Osteocyte (in vitro differentiated cells): ENCODE measurements around the gene TREH. TPM values are rescaled to one million over a fixed set of nuclear protein-coding genes. Genes with fewer than 3 reads are reported as not detected.
A peak's percentile ranks its signal among the peaks of the same experiment; 100 is the strongest.

Experiments used
- DNase-seq: peaks from one replicate; pipeline ENCODE4 v3.0.0; 2021; ENCODE audit warnings: mixed read lengths; ENCODE audit not compliant: unreplicated experiment; ENCODE audit errors: extremely low spot score
- H3K27ac Mint-ChIP-seq: one replicate; pipeline ENCODE4 v1.8.0; 2021; ENCODE audit warnings: mild to moderate bottlenecking, mixed read lengths; ENCODE audit not compliant: unreplicated experiment
- H3K27me3 Mint-ChIP-seq: one replicate; pipeline ENCODE4 v1.8.0; 2021; ENCODE audit warnings: mixed read lengths; ENCODE audit not compliant: unreplicated experiment
- H3K36me3 Mint-ChIP-seq: one replicate; pipeline ENCODE4 v1.8.0; 2021; ENCODE audit warnings: mixed read lengths; ENCODE audit not compliant: unreplicated experiment
- H3K4me1 Mint-ChIP-seq: one replicate; pipeline ENCODE4 v1.8.0; 2021; ENCODE audit warnings: mixed read lengths; ENCODE audit not compliant: unreplicated experiment
- H3K4me3 Mint-ChIP-seq: one replicate; pipeline ENCODE4 v1.8.0; 2021; ENCODE audit warnings: mild to moderate bottlenecking, moderate library complexity, mixed read lengths; ENCODE audit not compliant: unreplicated experiment
- H3K9me3 Mint-ChIP-seq: one replicate; pipeline ENCODE4 v1.8.0; 2021; ENCODE audit warnings: mixed read lengths; ENCODE audit not compliant: unreplicated experiment
- total RNA-seq: library from RNA; stranded (reverse); gene quantifications from 2 replicates; pipeline ENCODE4 v1.2.1, GENCODE V29; 2021
- TF ChIP-seq, protein P1 (sequence below): fragments of 200-600 bp; sonication (generic); IDR thresholded peaks from 2 replicates; pipeline ENCODE4 v1.5.0; 2021; ENCODE audit warnings: antibody characterized with exemption, mild to moderate bottlenecking, moderate library complexity

The TREH gene
- total RNA-seq, 1 donor from 2014 or later = not detected

DNA sequence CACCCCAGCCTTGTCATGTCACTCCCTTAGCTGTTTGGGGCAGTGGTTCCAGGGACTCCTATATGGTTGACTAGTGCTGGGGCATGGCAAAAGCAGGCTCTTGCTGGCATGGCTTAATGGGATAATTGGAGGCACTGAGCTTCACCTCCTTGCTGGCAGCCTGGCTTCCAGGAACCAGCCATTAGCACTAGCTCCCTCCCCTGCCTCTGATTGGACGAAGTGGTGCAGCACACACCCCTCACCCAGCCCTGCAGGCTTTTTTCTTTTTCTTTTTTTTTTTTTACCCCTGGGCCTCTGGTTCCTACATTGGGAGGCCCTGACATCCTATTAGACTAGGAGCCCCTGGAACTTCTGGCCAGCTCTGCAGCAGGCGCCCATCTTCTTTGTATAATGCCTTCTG lies 53.5 kb downstream of the TREH start:
- no peak for DNase-seq
- peaks cover 33% of the 10 kb centered on the region for H3K36me3 Mint-ChIP-seq
- no peaks in the 10 kb centered on the region for H3K9me3 Mint-ChIP-seq
- TF ChIP-seq, protein P1, sequence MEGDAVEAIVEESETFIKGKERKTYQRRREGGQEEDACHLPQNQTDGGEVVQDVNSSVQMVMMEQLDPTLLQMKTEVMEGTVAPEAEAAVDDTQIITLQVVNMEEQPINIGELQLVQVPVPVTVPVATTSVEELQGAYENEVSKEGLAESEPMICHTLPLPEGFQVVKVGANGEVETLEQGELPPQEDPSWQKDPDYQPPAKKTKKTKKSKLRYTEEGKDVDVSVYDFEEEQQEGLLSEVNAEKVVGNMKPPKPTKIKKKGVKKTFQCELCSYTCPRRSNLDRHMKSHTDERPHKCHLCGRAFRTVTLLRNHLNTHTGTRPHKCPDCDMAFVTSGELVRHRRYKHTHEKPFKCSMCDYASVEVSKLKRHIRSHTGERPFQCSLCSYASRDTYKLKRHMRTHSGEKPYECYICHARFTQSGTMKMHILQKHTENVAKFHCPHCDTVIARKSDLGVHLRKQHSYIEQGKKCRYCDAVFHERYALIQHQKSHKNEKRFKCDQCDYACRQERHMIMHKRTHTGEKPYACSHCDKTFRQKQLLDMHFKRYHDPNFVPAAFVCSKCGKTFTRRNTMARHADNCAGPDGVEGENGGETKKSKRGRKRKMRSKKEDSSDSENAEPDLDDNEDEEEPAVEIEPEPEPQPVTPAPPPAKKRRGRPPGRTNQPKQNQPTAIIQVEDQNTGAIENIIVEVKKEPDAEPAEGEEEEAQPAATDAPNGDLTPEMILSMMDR = no peak
- no peaks in the 10 kb centered on the region for H3K27me3 Mint-ChIP-seq
- no peak overlapping the region for H3K27ac Mint-ChIP-seq
- H3K4me1 Mint-ChIP-seq = peaks cover 28% of the 10 kb centered on the region
- no peak overlapping the region for H3K4me3 Mint-ChIP-seq

DNA sequence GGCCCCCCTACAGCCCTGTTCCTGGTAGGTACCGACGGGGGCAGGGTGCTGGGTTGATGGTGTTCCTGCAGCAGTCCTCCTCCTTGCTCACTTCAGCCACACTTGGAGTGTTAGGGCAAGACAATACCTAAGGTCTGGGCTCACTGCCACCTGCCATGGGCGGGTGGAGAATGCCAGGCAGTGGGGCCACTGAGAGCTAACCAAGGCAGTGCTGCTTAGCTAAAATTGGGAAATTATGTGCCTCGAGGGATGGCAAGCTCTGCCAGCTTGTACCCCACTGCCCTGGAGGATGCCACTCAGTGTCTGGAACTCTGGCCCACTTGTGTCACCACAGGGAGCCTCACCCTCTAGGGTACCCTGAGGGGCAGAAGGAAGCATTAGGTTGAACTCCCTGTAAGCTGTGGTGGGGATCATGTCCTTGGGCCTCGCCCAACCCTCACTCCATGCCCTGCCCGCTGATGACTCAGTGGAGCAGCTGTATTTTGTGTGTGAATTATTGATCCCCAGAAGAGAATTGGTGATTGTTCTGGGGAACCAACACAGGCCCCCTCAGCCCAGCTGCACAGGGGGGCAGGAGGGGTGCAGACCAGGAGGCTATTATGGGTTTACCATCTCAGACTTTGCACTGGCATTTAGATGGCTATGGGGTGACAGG lies 54.3 kb downstream of the TREH start:
- H3K4me3 Mint-ChIP-seq = no peak overlapping the region
- TF ChIP-seq, protein P1 = no peak
- H3K36me3 Mint-ChIP-seq = peaks cover 33% of the 10 kb centered on the region
- peaks cover 35% of the 10 kb centered on the region for H3K4me1 Mint-ChIP-seq
- H3K27ac Mint-ChIP-seq = no peak overlapping the region
- H3K27me3 Mint-ChIP-seq = no peaks in the 10 kb centered on the region
- no peaks in the 10 kb centered on the region for H3K9me3 Mint-ChIP-seq
- DNase-seq = no peak

DNA sequence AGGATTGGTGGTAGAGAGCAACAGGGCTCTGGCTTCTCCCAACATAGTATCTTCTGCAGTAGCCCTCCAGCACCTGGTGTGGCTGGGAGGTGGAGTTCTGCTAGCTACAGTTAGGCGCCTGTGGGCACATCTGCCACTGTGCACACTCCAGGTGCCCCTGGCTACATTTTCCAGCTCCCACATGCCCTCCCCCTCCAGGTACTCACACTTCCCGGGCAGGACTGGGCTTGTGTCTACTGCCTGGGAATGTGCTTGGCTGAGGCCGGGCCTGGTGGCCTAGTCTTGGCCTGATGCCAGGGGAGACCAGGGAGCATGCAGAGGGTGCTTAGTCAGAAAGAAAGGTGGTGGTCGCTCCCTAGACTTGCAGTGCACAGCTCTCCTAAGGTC lies 56.2 kb downstream of the TREH start:
- Mint-ChIP-seq H3K27ac (peak overlapping the region; percentile 93), H3K27me3 (no peaks in the 10 kb centered on the region), H3K4me1 (peaks cover 50% of the 10 kb centered on the region), H3K9me3 (no peaks in the 10 kb centered on the region), H3K4me3 (peak overlapping the region; percentile 83), H3K36me3 (peaks cover 25% of the 10 kb centered on the region)
- TF ChIP-seq, protein P1 = no peak
- no peak for DNase-seq

DNA sequence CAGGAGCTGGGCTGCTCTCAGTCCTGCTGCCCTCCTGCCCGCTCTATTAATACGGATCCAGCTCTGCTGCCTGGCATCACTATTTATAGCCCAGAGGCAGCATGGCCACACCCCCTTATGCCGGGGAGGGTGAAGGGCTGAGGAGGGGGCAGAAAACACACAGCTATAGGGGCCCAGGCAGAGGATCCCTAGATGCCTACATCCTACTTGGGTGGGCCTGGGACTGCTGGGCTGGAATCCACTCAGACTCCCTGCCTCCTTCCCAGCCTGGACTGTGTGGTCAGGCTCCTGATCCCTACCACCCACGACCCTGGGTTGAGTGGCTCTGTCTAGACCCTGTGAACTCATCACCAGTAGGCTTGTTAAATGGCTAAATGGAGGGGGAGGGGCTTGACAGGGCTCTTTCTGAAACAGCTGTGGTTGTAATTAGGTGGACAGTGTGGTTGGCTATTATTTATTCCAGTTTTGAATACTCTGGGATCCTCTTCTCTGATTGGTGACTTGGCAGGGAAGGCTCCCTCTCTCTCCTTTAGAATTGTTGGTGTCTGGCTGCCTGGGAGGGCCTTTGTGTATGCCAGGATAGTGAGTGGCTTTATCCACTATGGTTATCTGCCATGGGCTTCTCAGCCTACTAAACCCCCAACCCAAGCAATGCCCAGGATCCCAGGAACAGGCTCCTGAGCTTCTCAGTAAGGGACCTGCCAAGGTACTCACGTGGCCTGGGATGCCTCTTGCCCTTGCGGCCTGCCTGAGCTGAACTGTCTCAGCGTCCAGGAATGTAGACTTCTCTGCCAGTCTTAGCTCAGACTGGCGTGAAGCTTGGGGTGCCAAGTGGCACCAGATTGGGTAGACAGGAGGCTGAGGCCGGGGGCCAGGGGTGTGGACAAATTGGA lies 56.8 kb downstream of the TREH start:
- H3K9me3 Mint-ChIP-seq = no peaks in the 10 kb centered on the region
- no peak for DNase-seq
- H3K27me3 Mint-ChIP-seq = no peaks in the 10 kb centered on the region
- TF ChIP-seq, protein P1 = no peak
- H3K27ac Mint-ChIP-seq = peak overlapping the region; percentile 93
- peaks cover 56% of the 10 kb centered on the region for H3K4me1 Mint-ChIP-seq
- peak overlapping the region; percentile 83 for H3K4me3 Mint-ChIP-seq
- peaks cover 20% of the 10 kb centered on the region for H3K36me3 Mint-ChIP-seq

DNA sequence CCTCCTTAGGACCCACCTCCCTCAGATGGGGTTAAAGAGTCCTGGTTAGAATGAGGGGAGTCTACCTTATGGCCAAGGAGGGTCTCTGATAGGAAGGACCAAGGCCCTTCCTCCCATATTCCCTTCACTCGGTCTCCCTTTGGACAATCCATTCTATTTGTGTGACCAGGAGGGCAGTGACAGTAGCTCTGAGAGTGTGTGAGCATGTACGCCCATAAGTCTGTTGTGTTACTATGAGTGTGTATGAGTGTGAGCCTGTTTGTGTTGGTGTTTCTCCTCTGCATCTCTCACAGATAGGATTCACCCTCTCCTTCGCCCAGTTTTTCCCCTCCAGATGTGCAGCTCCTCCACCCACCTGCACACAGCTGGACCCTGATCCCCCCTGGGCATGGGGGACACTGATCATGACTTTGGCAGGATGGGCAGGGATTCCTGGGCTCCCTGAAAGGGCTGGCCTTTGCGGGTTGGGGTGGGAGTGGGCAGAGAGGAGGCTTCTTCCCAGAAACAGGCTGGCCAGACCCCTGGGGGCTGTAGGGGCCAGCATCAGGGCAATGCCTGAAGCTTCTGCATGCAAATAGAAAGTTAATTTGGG lies 57.6 kb downstream of the TREH start:
- H3K27me3 Mint-ChIP-seq = no peaks in the 10 kb centered on the region
- H3K27ac Mint-ChIP-seq = peak overlapping the region; percentile 93
- TF ChIP-seq, protein P1 = no peak
- no peak for DNase-seq
- peaks cover 63% of the 10 kb centered on the region for H3K4me1 Mint-ChIP-seq
- H3K36me3 Mint-ChIP-seq = peaks cover 16% of the 10 kb centered on the region
- H3K4me3 Mint-ChIP-seq = peak overlapping the region; percentile 83
- H3K9me3 Mint-ChIP-seq = no peaks in the 10 kb centered on the region
